B cell (primary cell): ENCODE data around the gene TOMM6. TPM values are rescaled to one million over a fixed set of nuclear protein-coding genes. Genes with fewer than 3 reads are reported as not detected.

ENCODE experiments used
- ATAC-seq: fragments of 200-7000 bp; cut with Tn5 transposase; one replicate; pipeline ENCODE4 v1.10.0; 2021; ENCODE audit warnings: low read depth, mild to moderate bottlenecking, moderate number of reproducible peaks, moderate library complexity
- CTCF ChIA-PET: fragments of 350-600 bp; sonication (Branson Sonifier 250); formaldehyde crosslinking; loops from one replicate; lab custom pipeline; 2021; ENCODE audit warnings: antibody characterized with exemption, inconsistent platforms; lab: Charles Lee
- POLR2A ChIA-PET: fragments of 350-600 bp; sonication (Branson Sonifier 250); formaldehyde crosslinking; loops from one replicate; lab custom pipeline; 2021; ENCODE audit warnings: antibody characterized with exemption; lab: Charles Lee
- DNase-seq: peaks from one replicate; pipeline ENCODE4 v3.0.0; 2013
- H2AFZ ChIP-seq: 2 replicates; pipeline ENCODE4 v1.6.1; 2012; ENCODE audit warnings: mild to moderate bottlenecking, low read depth, low read length; ENCODE audit not compliant: insufficient read depth, poor library complexity, severe bottlenecking
- H3K27ac ChIP-seq, 2 donors: 1 replicate in 1 of 2; 2 replicates in 1 of 2; pipeline ENCODE4 v1.5.1; 2012 to 2013; ENCODE audit warnings: low read length in 2 of 2, mild to moderate bottlenecking in 2 of 2, moderate library complexity in 1 of 2
- H3K27me3 ChIP-seq, 4 experiments: fragments of 200-600 bp in 1 of 4; sonication (generic) in 1 of 4; replicated peaks in 1 of 4; 1 replicate in 2 of 4; 2 replicates in 2 of 4; pipeline versions ENCODE4 v1.6.1 to v1.7.0; 2013 to 2016; ENCODE audit warnings: low read length in 3 of 4, mild to moderate bottlenecking in 2 of 4, mixed read lengths in 1 of 4, moderate library complexity in 1 of 4; ENCODE audit not compliant: insufficient read depth in 4 of 4, control insufficient read depth in 3 of 4; ENCODE audit errors: control extremely low read depth in 1 of 4
- H3K36me3 ChIP-seq, 2 experiments: replicated peaks in 1 of 2; 1 replicate in 1 of 2; 2 replicates in 1 of 2; pipeline versions ENCODE4 v1.6.1 to v1.7.1; 2013; ENCODE audit warnings: low read length in 1 of 2; ENCODE audit not compliant: insufficient read depth in 2 of 2, control insufficient read depth in 1 of 2; ENCODE audit errors: control extremely low read depth in 1 of 2, extremely low read depth in 1 of 2
- H3K4me1 ChIP-seq, 2 donors: fragments of 200-600 bp in 1 of 2; sonication (generic) in 1 of 2; 1 replicate in 1 of 2; 2 replicates in 1 of 2; pipeline versions ENCODE4 v1.5.1 to v1.6.1; 2013 to 2017; ENCODE audit warnings: low read length in 2 of 2; ENCODE audit not compliant: control insufficient read depth in 2 of 2, insufficient read depth in 2 of 2
- H3K4me2 ChIP-seq: replicated peaks from 2 replicates; pipeline ENCODE3; 2012; ENCODE audit warnings: mild to moderate bottlenecking, low read depth, low read length; ENCODE audit not compliant: poor library complexity, severe bottlenecking
- H3K4me3 ChIP-seq, 5 experiments: fragments of 200-600 bp in 1 of 5; sonication (generic) in 1 of 5; 1 replicate in 3 of 5; 2 replicates in 2 of 5; pipeline versions ENCODE4 v1.5.1 to v1.7.0; 2011 to 2016; ENCODE audit warnings: low read length in 4 of 5, mild to moderate bottlenecking in 4 of 5, low read depth in 2 of 5, control low read depth in 1 of 5, moderate library complexity in 1 of 5; ENCODE audit not compliant: insufficient read depth in 1 of 5; ENCODE audit errors: control extremely low read depth in 1 of 5, extremely low read depth in 1 of 5
- H3K79me2 ChIP-seq: fragments of 200-600 bp; sonication (generic); one replicate; pipeline ENCODE4 v1.6.0; 2016; ENCODE audit warnings: low read length; ENCODE audit not compliant: control insufficient read depth, insufficient read depth
- H3K9ac ChIP-seq: fragments of 200-600 bp; sonication (generic); 2 replicates; pipeline ENCODE4 v1.6.1; 2017; ENCODE audit warnings: mild to moderate bottlenecking, low read length, moderate library complexity
- H3K9me3 ChIP-seq, 3 donors: one replicate each; pipeline versions ENCODE4 v1.6.1 to v1.7.1; 2013; ENCODE audit warnings: low read length in 2 of 3; ENCODE audit not compliant: control insufficient read depth in 2 of 3, insufficient read depth in 1 of 3; ENCODE audit errors: control extremely low read depth in 1 of 3
- H4K20me1 ChIP-seq: 2 replicates; pipeline ENCODE4 v1.6.0; 2012; ENCODE audit warnings: mild to moderate bottlenecking, low read length; ENCODE audit not compliant: insufficient read depth, control insufficient read depth, poor library complexity, severe bottlenecking
- H3K27ac Mint-ChIP-seq: one replicate; pipeline ENCODE4 v1.8.0; 2021; ENCODE audit warnings: mixed read lengths
- H3K27me3 Mint-ChIP-seq: one replicate; pipeline ENCODE4 v1.8.0; 2021; ENCODE audit warnings: mixed read lengths
- H3K4me1 Mint-ChIP-seq: one replicate; pipeline ENCODE4 v1.8.0; 2021; ENCODE audit warnings: mixed read lengths
- H3K4me3 Mint-ChIP-seq: one replicate; pipeline ENCODE4 v1.8.0; 2021; ENCODE audit warnings: mixed read lengths
- H3K9me3 Mint-ChIP-seq: one replicate; pipeline ENCODE4 v1.8.0; 2022; ENCODE audit warnings: mixed read lengths; ENCODE audit not compliant: insufficient read depth
- CTCF ChIP-seq: fragments of 200-600 bp; IDR thresholded peaks from one replicate; pipeline ENCODE4 v1.8.0; 2022; ENCODE audit warnings: antibody characterized with exemption, mild to moderate bottlenecking
- EZH2 ChIP-seq: IDR thresholded peaks from 2 replicates; pipeline ENCODE4 v1.6.1; 2012; ENCODE audit warnings: borderline replicate concordance, low read depth, mild to moderate bottlenecking, moderate library complexity, low read length; ENCODE audit not compliant: insufficient read depth, poor library complexity, severe bottlenecking
- WGBS: methylation state at CpG from one replicate; pipeline ENCODE4 v1.1.5; 2013; ENCODE audit warnings: missing lambda C conversion rate; ENCODE audit not compliant: insufficient coverage; 5-methylcytosine and 5-hydroxymethylcytosine counted together
- intact Hi-C: fragments of 100-400 bp; cut with micrococcal nuclease; formaldehyde crosslinking; loops from one replicate; pipeline ENCODE4 v1.10.0; 2022
- polyA plus RNA-seq: library from polyadenylated mRNA; depleted of rRNA; stranded (reverse); fragments of >200 nt; gene quantifications from 2 replicates; pipeline ENCODE4 v1.2.3, GENCODE V29; 2012
- total RNA-seq, 2 donors: library from RNA; stranded (reverse); fragments of 120-200 nt in 1 of 2; gene quantifications; 1 replicate in 1 of 2; 2 replicates in 1 of 2; pipeline versions ENCODE4 v1.2.3 to v1.2.4, GENCODE V29; 2013 to 2022

The TOMM6 gene
- total and polyA plus RNA-seq, 2 donors (not counting 1 experiment from before 2014, with no cell fraction given): 117 to 239 TPM

DNA sequence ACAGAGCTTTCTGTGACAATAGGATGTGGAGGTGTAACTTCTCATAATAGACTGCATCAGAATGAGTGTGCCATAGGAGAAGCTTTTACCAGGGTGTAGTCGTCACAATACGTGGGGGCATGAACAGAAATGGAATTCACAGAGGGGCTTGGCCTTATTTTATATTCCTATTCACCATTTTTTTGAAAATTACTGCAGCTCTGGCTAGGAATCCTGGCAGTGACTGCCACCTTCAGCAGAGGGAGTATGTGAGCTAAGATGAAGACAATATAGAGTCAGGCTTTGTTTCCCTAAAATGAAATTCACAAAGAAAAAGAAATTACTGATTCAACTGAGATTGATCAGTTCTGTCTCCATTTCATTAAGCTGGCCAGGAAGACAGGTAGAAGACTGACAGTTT, 13.9 kb downstream of the TOMM6 start:
- WGBS: 100% methylated on average over 1 of the region's 2 CpGs
- ChIA-PET CTCF (interaction anchor here (0.9 to 2.8 kb wide), 8 partner anchors 14 to 244 kb away, joined by 3 to 20 read pairs (median 4); partner anchors contain the start of gene TOMM6), POLR2A (no interaction called here)
- Histone ChIP-seq H3K4me3 (no peak overlapping the region), H4K20me1 (no peaks in the 10 kb centered on the region), H3K9ac (no peak overlapping the region), H3K9me3 (no peaks in the 10 kb centered on the region), H3K27ac (no peak overlapping the region), H3K36me3 (peaks cover 4 to 7% of the 10 kb centered on the region in 2 experiments), H3K79me2 (peaks cover 3% of the 10 kb centered on the region), H3K4me2 (no peak overlapping the region), H2AFZ (no peak overlapping the region), H3K4me1 (no peaks in the 10 kb centered on the region), H3K27me3 (no peaks in the 10 kb centered on the region)
- ATAC-seq: no peak
- Mint-ChIP-seq H3K27ac (no peak overlapping the region), H3K27me3 (no peaks in the 10 kb centered on the region), H3K4me3 (no peak overlapping the region), H3K9me3 (no peaks in the 10 kb centered on the region), H3K4me1 (no peaks in the 10 kb centered on the region)
- no peak for DNase-seq
- intact Hi-C loops: no loop called here
- TF ChIP-seq CTCF (no peak), EZH2 (no peak)

GRCh38 chr6:41805830-41806774, 18.6 kb downstream of the TOMM6 start:
- peaks cover 4 to 7% of the 10 kb centered on the region in 2 experiments for H3K36me3 ChIP-seq
- no peaks in the 10 kb centered on the region for H3K4me1 Mint-ChIP-seq
- DNase-seq (no peak), ATAC-seq (no peak)
- ChIA-PET CTCF (interaction anchor here (1.0 kb wide), 1 partner anchor 238 kb away, joined by 4 read pairs; no protein-coding TSS in a partner anchor), POLR2A (no interaction called here)
- TF ChIP-seq EZH2 (no peak), CTCF (no peak)
- no peaks in the 10 kb centered on the region for H3K79me2 ChIP-seq
- no peaks in the 10 kb centered on the region for H4K20me1 ChIP-seq
- no peaks in the 10 kb centered on the region for H3K4me1 ChIP-seq
- no peak overlapping the region for H3K4me3 Mint-ChIP-seq
- intact Hi-C loops: no loop called here
- H3K9me3 ChIP-seq: no peaks in the 10 kb centered on the region
- H3K9ac ChIP-seq: no peak overlapping the region
- H3K4me3 ChIP-seq: no peak overlapping the region
- no peaks in the 10 kb centered on the region for H3K27me3 Mint-ChIP-seq
- no peaks in the 10 kb centered on the region for H3K9me3 Mint-ChIP-seq
- H3K27ac ChIP-seq: no peak overlapping the region
- no peak overlapping the region for H3K4me2 ChIP-seq
- H3K27ac Mint-ChIP-seq: no peak overlapping the region
- WGBS: 98% methylated on average over 72 of the region's 74 CpGs
- H3K27me3 ChIP-seq: no peaks in the 10 kb centered on the region
- no peak overlapping the region for H2AFZ ChIP-seq
